Thoracic aorta (tissue), 2 donors: ENCODE data around the gene MYBL2. TPM values are rescaled to one million over a fixed set of nuclear protein-coding genes. Genes with fewer than 3 reads are reported as not detected.

ENCODE experiments used
- ATAC-seq: fragments of 150-250 bp; one replicate; pipeline ENCODE4 v1.8.0; 2017; ENCODE audit warnings: low read depth; ENCODE audit not compliant: insufficient number of reproducible peaks, low FRiP score
- DNase-seq: peaks from one replicate; pipeline ENCODE4 v3.0.0-alpha.2; 2020; ENCODE audit warnings: low spot score
- H3K27ac ChIP-seq, 2 donors: fragments of 200-600 bp; sonication (generic); 1 replicate in 1 of 2; 2 replicates in 1 of 2; pipeline ENCODE4 v1.5.1; 2016; ENCODE audit warnings: mild to moderate bottlenecking in 2 of 2, moderate library complexity in 2 of 2
- H3K27me3 ChIP-seq: fragments of 200-600 bp; sonication (generic); replicated peaks from 2 replicates; pipeline ENCODE4 v1.6.0; 2016; ENCODE audit warnings: mild to moderate bottlenecking; ENCODE audit not compliant: insufficient read depth
- H3K36me3 ChIP-seq: fragments of 200-600 bp; sonication (generic); one replicate; pipeline ENCODE4 v1.5.1; 2016
- H3K4me1 ChIP-seq, 2 donors: fragments of 200-600 bp; sonication (generic); 1 replicate in 1 of 2; 2 replicates in 1 of 2; pipeline versions ENCODE4 v1.5.1 to v1.6.0; 2016; ENCODE audit warnings: low read depth in 2 of 2, mild to moderate bottlenecking in 1 of 2; ENCODE audit not compliant: control insufficient read depth in 1 of 2
- H3K4me3 ChIP-seq: fragments of 200-600 bp; sonication (generic); 2 replicates; pipeline ENCODE4 v1.5.1; 2016; ENCODE audit warnings: mild to moderate bottlenecking
- H3K9me3 ChIP-seq: fragments of 200-600 bp; sonication (generic); 2 replicates; pipeline ENCODE4 v1.5.1; 2016
- CTCF ChIP-seq: fragments of 200-600 bp; sonication (generic); IDR thresholded peaks from one replicate; pipeline ENCODE4 v1.5.1; 2019; ENCODE audit warnings: antibody characterized with exemption
- total RNA-seq, 2 donors: library from RNA; depleted of rRNA; stranded (reverse); fragments of >200 nt; gene quantifications; one replicate each; pipeline versions ENCODE4 v1.1.0 to v1.2.3, GENCODE V29; 2016

The MYBL2 gene
- total RNA-seq, 2 donors from 2014 or later = 0.78 to 0.81 TPM

DNA sequence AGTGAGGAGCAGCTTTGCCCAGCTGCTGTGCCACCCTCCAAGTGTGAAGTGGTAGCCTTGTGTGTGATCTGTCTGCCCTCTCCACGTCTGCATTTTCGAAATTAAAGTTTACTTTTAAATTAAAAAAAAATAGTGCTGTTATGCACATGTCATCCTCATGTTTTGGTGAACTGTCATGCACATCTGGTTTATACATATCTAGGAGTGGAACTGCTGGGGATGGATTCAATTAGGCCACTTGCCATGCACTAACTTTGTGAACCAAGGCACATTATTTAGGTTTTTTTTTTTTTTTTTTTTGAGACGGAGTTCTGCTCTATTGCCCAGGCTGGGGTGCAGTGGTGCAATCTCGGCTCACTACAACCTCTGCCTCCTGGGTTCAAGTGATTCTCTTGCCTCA is 56.3 kb downstream of the MYBL2 start:
- no peaks in the 10 kb centered on the region for H3K9me3 ChIP-seq
- H3K36me3 ChIP-seq = no peaks in the 10 kb centered on the region
- ATAC-seq (no peak), DNase-seq (no peak)
- no peak overlapping the region for H3K27ac ChIP-seq
- H3K4me1 ChIP-seq = no peaks in the 10 kb centered on the region
- H3K27me3 ChIP-seq = no peaks in the 10 kb centered on the region
- no peak for TF ChIP-seq CTCF
- H3K4me3 ChIP-seq = no peak overlapping the region

DNA sequence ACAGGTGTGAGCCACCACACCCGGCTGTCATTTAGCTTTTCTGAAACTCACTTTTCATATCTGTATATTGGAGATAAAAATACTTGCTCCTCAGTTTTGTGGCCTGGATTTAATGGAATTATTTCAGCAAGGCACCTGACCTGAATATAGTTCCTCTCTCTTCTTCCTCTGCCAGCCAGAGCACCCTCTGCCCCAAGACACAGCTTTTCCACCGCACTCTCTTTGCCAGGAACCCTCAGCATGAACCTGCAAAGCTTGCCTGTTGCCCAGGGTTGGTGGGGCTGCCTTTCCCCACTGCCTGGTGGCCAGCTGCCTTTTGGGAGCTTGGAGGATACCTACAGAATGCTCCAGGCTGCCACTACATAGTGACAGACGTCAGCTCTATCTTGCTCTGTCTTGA is 56.8 kb downstream of the MYBL2 start:
- Histone ChIP-seq H3K36me3 (no peaks in the 10 kb centered on the region), H3K9me3 (no peaks in the 10 kb centered on the region), H3K27ac (no peak overlapping the region), H3K4me1 (no peaks in the 10 kb centered on the region), H3K4me3 (no peak overlapping the region), H3K27me3 (no peaks in the 10 kb centered on the region)
- no peak for TF ChIP-seq CTCF
- no peak for DNase-seq
- ATAC-seq = no peak

GRCh38 chr20:43724383-43724782 is 57.5 kb downstream of the MYBL2 start:
- Histone ChIP-seq H3K4me1 (no peaks in the 10 kb centered on the region), H3K4me3 (no peak overlapping the region), H3K9me3 (no peaks in the 10 kb centered on the region), H3K27ac (no peak overlapping the region), H3K27me3 (no peaks in the 10 kb centered on the region), H3K36me3 (no peaks in the 10 kb centered on the region)
- no peak for TF ChIP-seq CTCF
- no peak for DNase-seq
- ATAC-seq = no peak

GRCh38 chr20:43725666-43726065 is 58.8 kb downstream of the MYBL2 start:
- Histone ChIP-seq H3K27me3 (no peaks in the 10 kb centered on the region), H3K4me1 (no peaks in the 10 kb centered on the region), H3K4me3 (no peak overlapping the region), H3K27ac (no peak overlapping the region), H3K9me3 (no peaks in the 10 kb centered on the region), H3K36me3 (no peaks in the 10 kb centered on the region)
- DNase-seq = no peak
- TF ChIP-seq CTCF = no peak
- no peak for ATAC-seq

DNA sequence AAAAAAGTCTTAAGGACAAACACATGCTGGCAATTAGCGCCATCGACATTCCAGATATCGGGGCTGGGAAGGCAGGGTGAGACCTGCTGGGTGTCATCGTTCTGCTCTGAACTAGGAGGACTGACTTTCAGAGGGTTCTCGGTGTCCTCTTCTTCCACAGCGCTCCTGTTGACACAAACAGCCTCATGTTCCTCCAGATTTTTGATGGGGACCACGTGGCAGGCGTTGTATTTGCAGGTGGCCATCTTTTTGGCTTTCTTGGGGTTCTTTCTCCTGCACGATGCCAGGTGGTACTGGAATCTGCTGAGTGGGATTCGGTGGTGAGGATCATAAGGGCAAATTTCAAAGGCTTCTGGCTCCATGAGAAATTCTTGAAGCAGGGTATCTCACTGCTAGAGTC is 59.4 kb downstream of the MYBL2 start:
- no peaks in the 10 kb centered on the region for H3K4me1 ChIP-seq
- DNase-seq (no peak), ATAC-seq (no peak)
- no peak for TF ChIP-seq CTCF
- no peaks in the 10 kb centered on the region for H3K36me3 ChIP-seq
- H3K27ac ChIP-seq = no peak overlapping the region
- no peaks in the 10 kb centered on the region for H3K27me3 ChIP-seq
- no peaks in the 10 kb centered on the region for H3K9me3 ChIP-seq
- no peak overlapping the region for H3K4me3 ChIP-seq
